HG02885 (cell line): ENCODE measurements around the gene S100PBP.

Experiments used
- ATAC-seq: cut with Tn5 transposase; IDR thresholded peaks from one replicate; pipeline ENCODE4 v1.9.1; 2021; ENCODE audit warnings: mild to moderate bottlenecking; ENCODE audit not compliant: unreplicated experiment, poor library complexity

S100PBP gene

DNA sequence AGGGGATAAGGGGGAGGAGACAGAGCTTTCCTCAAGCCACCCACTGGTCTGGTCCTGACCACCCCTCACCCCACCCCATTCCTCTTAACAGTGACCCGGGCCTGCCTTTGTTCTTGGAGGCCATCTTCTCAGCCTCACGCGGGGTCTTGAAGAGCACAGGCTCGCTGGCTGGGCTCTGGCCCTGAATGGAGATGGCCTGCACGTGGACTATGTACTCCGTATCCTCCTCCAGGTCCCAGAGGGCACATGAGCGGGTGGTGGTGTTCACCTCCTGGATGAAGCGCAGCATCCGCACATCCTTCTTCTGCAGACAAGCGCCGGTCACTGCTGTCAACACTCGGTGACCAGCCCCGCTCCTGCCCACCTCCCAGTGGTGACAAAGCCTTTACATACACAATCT lies 50.6 kb downstream of the S100PBP start:
- no peak for ATAC-seq

DNA sequence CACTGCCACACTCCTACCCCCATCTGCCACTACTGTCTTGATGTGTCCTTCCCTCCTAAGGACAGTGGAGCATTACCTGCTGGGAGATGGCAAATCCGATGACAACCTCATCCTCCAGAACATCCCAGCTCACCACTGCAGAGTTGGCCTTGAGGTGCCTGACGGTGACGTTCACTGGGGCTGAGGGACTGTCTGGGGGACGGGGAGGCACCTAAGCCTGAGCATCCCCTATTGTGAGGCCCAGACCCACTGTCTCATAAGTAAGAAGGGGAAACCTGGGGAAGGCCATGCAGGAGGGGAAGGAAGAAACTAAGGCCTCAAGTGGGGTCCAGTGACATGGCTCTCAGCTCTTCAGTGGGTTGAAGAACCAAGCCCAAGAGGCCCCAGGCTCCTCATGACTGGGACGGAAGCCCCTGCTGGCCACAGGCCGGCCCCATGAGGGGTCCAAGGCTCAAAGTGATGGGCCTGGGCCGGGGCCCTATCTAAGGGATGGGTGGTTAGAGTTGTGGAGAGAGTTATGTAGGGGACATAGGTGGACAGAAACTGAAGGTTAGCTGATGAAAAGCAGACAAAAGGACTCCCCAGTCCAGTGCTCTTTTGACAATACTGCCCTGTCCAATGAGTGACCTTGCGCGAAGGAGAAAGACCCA lies 51.5 kb downstream of the S100PBP start:
- ATAC-seq: no peak

GRCh38 chr1:32869923-32870614 lies 52.6 kb downstream of the S100PBP start:
- ATAC-seq: no peak

DNA sequence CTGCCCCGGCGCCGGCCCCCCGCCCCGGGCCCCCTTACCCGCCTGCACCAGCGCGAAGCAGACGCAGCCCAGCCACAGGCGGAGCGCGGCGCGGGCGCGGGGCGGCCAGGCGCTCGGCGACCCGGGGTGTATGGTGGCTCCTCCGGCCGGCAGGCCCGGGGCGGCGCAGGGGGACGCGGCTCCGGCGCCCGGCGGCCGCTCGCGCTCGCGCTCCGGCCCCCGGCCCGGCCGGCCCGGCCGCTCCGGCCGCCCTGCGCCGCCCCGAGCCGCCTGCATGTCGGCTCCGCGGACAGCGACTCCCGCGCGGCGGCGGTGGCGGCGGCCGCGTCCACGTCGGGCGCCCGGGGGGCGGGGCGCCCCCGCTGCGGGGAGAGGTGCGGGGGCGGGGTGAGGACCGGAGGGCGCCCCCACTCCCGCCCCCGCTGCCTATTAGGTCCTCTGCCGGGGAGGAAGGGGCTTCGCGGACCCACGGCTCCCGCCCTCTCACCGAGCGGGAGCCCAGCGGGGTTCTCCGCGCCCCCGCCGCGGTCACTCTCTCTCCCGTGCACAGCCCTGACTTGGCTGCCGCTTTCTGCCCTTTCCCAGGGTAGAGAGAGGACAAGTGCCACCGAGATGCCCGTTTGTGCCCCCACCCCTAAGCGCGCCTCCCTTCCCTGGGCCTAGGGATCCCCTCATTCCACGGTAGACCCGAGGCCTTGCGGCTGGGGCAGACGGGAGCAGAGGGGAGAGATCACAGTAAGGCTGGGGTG lies 53.3 kb downstream of the S100PBP start, which contains the start of gene FNDC5:
Gene FNDC5, minus strand, starts transcription at position 298 of the 749 bp plus-strand sequence.
- no peak for ATAC-seq

GRCh38 chr1:32871364-32872191 lies 54.1 kb downstream of the S100PBP start:
- ATAC-seq: no peak

DNA sequence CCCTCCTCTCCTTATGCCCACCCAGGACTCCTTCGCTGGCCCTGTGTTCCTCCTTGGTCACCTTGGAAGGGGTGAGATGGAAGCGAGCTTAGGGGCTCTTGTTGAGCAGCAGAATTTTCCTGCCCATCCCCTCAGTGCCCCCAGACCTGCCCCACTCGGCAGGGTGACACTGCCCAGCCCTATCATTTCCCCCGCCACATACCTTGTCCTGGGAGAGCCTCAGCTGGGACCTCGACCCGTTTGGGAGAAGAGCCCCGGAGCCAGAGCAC lies 54.7 kb downstream of the S100PBP start:
- ATAC-seq: no peak

DNA sequence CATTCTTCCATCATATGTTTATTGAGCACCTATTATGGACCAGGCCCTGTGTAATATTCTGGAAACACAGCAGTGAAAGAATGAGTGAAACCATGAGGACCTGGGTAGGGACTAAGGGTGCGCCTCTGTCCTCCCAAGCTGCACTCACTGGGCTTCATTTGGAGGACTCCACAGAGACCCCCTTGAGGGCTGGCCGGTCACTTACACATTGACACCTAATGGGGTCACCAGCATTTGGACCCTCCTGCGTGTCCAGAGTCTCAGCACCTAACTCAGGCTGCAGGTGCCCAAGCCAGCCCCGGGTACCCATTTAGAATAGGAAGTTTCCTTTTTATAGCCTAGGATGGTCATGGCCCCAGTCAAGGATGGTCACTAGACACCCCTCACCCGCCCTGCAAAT lies 56.0 kb downstream of the S100PBP start:
- no peak for ATAC-seq

DNA sequence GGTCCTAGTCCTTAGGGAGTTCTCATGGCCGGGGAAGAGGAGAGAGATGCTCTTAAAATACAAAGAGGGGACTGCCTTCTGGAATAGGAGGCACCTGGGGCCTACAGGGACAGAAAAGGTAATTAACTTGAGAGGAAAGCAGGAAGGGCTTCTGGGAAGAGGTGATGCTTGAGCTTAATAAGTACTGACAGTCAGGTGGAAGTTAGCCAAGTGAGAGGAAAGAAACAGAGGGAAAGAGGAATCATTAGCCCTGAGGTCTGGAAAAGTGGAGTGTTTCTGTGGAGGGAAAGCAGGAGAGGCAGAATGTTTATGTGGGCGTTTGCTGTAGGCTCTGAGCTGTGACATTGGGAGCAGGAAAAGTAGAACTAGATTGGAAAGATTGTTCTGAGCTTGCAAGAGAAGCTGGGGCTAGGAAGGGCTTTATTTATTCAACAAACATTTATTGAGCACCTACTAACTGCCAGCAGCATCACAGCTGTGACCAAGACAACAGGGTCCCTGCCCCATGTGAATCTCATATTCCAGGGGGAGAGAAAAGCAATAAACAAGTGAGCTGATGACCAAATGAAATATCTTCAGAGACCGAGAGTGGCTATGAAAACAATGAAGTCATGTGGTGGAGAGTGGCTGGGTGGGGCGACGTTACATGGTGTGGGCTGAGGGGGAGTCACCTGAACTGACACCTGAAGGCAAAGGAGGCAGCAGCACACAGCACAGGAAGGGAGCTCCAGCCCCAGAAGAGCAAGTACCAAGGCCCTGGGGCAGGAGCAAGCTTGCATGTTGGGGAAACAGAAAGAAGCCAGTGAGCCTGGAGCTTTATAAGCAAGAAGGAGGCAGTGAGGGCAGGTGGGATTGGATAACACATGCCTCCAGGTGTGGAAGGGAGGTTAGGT lies 57.7 kb downstream of the S100PBP start:
- no peak for ATAC-seq

DNA sequence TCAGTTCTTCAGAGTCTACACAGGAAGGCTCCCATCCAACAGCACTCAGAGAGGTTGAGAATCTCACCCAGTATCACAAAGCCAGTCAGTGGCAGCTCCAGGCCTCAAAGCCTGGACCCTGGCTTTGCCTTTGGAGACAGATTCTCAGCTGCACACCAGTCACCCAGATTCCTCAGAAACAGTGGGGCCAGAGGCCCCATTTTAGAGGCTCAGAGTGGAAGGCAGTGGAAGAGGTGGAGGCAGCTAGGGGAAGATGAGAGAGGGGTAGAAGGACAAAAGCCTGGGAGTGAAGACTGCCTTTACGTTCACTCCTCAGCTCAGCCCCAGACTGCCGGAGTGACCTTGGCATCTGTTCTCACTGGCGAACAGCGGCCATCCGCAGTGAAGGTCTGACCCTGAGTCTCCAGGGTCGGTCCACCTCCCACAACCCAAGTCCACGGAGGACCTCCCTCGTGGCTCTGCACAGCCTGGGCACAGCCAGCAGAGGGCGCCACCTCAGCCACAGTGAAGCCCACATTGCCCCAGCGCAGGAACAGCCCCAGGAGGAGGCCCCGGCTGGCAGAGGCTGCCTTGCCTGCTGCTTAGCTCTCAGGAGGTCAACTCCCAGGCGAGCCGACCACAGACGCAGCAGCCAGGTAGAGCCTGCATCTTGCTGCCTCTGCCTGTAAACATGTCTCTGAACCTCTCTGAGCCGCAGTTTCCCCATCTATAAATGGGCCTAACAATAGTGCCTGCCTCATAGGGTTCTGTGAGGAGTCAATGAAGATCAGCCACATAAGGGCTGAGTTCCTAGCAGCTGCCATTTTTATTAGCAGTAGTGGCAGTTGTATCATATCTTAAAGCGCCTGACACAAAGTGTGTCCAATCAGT lies 59.1 kb downstream of the S100PBP start:
- ATAC-seq: peak; percentile 45

GRCh38 chr1:32877211-32878110 lies 60.0 kb downstream of the S100PBP start:
- no peak for ATAC-seq

DNA sequence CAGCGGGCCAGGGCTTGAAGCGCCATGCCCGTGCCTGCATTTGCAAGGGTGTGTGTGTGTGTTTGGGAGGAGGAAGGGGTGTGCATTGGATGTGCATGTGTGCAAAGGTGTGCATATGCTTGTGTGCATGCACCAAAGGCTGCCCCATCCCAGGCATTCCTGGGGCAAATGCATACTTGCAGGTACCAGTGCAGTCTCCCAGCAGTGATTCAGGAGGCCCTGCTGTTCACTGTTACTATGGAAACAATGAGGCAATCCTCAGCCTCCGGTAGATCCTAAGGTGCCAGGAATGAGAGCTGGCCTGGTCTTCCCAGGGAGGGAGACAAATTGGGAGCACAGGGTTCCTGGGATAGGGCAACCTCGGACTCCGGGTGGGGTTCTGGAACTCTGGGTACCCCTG lies 60.7 kb downstream of the S100PBP start:
- no peak for ATAC-seq

- no peak for ATAC-seq
Observed at GRCh38 chr1:32878637-32879041, 61.2 kb downstream of the S100PBP start.

GRCh38 chr1:32881291-32881690 lies 63.8 kb downstream of the S100PBP start:
- no peak for ATAC-seq

GRCh38 chr1:32881871-32882850 lies 64.7 kb downstream of the S100PBP start:
- no peak for ATAC-seq

GRCh38 chr1:32883338-32884031 lies 66.0 kb downstream of the S100PBP start:
- no peak for ATAC-seq

GRCh38 chr1:32884032-32884372 lies 66.5 kb downstream of the S100PBP start:
- ATAC-seq: no peak
